Suprapubic skin (tissue), 3 donors: Measurements from ENCODE around the gene DTNBP1.

ENCODE experiments used
- CTCF ChIP-seq, 2 donors: fragments of 200-600 bp in 1 of 2; fragments of 450-650 bp in 1 of 2; sonication (generic) in 1 of 2; IDR thresholded peaks; one replicate each; pipeline ENCODE4 v1.5.1; 2016 to 2019; ENCODE audit warnings: antibody characterized with exemption in 2 of 2, mild to moderate bottlenecking in 1 of 2, moderate library complexity in 1 of 2
- EP300 ChIP-seq: sonication (generic); formaldehyde crosslinking; IDR thresholded peaks from one replicate; pipeline ENCODE4 v1.6.1; 2017; ENCODE audit warnings: antibody characterized with exemption

- TF ChIP-seq EP300 (no peak), CTCF (IDR thresholded peaks at IDR 0.05) (no peak)
Observed at GRCh38 chr6:15505463-15505918, 157.3 kb downstream of the DTNBP1 start.
